SK-N-SH (cell line): ENCODE measurements around the gene RNF146.

Experiments used
- REST ChIP-seq: IDR thresholded peaks from 2 replicates; pipeline ENCODE4 v1.6.1; 2012; ENCODE audit warnings: mild to moderate bottlenecking, low read depth, low read length, moderate library complexity
- TEAD4 ChIP-seq: IDR thresholded peaks from 2 replicates; pipeline ENCODE4 v1.4.0; 2012; ENCODE audit warnings: mild to moderate bottlenecking, borderline replicate concordance; ENCODE audit not compliant: insufficient read depth

DNA sequence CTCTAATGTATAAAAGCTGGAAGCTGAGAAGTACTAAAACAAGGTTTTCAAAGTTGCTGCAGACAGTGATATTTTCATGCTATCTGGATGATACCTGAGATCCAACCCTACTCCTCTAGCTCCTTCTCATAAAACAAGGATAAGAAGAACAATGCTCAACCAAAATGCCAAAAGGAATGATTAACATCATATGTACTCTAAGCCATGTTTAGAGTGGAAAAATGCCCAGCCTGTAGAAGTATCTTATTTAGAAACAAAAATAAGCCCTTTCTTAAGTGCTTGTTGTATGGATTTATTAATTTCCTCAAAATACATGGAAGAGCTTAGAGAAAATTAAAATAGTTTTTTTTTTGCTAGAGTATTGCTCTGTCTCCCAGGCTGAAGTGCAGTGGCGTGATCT lies 53.0 kb downstream of the RNF146 start:
- TF ChIP-seq TEAD4 (no peak), REST (no peak)
